ENCODE data around the gene MYO1H.
"Not testable (repeated sequence)": the region's sequence is repeated elsewhere in the genome, so short reads cannot be mapped to it uniquely, and the experiment has no call there.

The MYO1H gene

GRCh38 chr12:109345428-109345827, 2.3 kb upstream of the MYO1H start:
- no peak for DNase-seq (ENCODE audit: extremely low read depth in 1 of 2, low read depth in 1 of 2)

- no peak for DNase-seq (ENCODE audit: extremely low read depth in 1 of 2, low read depth in 1 of 2)
Observed at GRCh38 chr12:109346920-109347319, 780 bp upstream of the MYO1H start.

GRCh38 chr12:109352184-109352583, 4.5 kb downstream of the MYO1H start:
- no peak for DNase-seq (ENCODE audit: extremely low read depth in 1 of 2, low read depth in 1 of 2)

- no peak for DNase-seq (ENCODE audit: extremely low read depth in 1 of 2, low read depth in 1 of 2)
Observed at GRCh38 chr12:109356577-109356976, 8.9 kb downstream of the MYO1H start.

- no peak for DNase-seq (ENCODE audit: extremely low read depth in 1 of 2, low read depth in 1 of 2)
Observed at GRCh38 chr12:109357032-109357431, 9.3 kb downstream of the MYO1H start.

- no peak for DNase-seq (ENCODE audit: extremely low read depth in 1 of 2, low read depth in 1 of 2)
Observed at GRCh38 chr12:109358154-109358869, 10.6 kb downstream of the MYO1H start.

- no peak for DNase-seq (ENCODE audit: extremely low read depth in 1 of 2, low read depth in 1 of 2)
Observed at GRCh38 chr12:109359131-109359690, 11.5 kb downstream of the MYO1H start.

GRCh38 chr12:109369831-109370230, 22.1 kb downstream of the MYO1H start:
- DNase-seq (ENCODE audit: extremely low read depth in 1 of 2, low read depth in 1 of 2): no peak

- DNase-seq (ENCODE audit: extremely low read depth in 1 of 2, low read depth in 1 of 2): no peak
Observed at GRCh38 chr12:109377139-109377685, 29.5 kb downstream of the MYO1H start.

GRCh38 chr12:109378569-109378968, 30.9 kb downstream of the MYO1H start:
- DNase-seq (ENCODE audit: extremely low read depth in 1 of 2, low read depth in 1 of 2): no peak

- no peak for DNase-seq (ENCODE audit: extremely low read depth in 1 of 2, low read depth in 1 of 2)
Observed at GRCh38 chr12:109382031-109382430, 34.3 kb downstream of the MYO1H start.

GRCh38 chr12:109383240-109383639, 35.5 kb downstream of the MYO1H start:
- no peak for DNase-seq (ENCODE audit: extremely low read depth in 1 of 2, low read depth in 1 of 2)

GRCh38 chr12:109385339-109386058, 37.8 kb downstream of the MYO1H start:
- DNase-seq (ENCODE audit: extremely low read depth in 1 of 2, low read depth in 1 of 2): no peak

- no peak for DNase-seq (ENCODE audit: extremely low read depth in 1 of 2, low read depth in 1 of 2)
Observed at GRCh38 chr12:109386059-109386433, 38.3 kb downstream of the MYO1H start.

GRCh38 chr12:109387425-109388166, 39.9 kb downstream of the MYO1H start:
- DNase-seq (ENCODE audit: extremely low read depth in 1 of 2, low read depth in 1 of 2): no peak

- no peak for DNase-seq (ENCODE audit: extremely low read depth in 1 of 2, low read depth in 1 of 2)
Observed at GRCh38 chr12:109388167-109388563, 40.5 kb downstream of the MYO1H start.

GRCh38 chr12:109389146-109389545, 41.4 kb downstream of the MYO1H start:
- DNase-seq (ENCODE audit: extremely low read depth in 1 of 2, low read depth in 1 of 2): no peak

- no peak for DNase-seq (ENCODE audit: extremely low read depth in 1 of 2, low read depth in 1 of 2)
Observed at GRCh38 chr12:109393437-109394345, 46.0 kb downstream of the MYO1H start.

GRCh38 chr12:109394891-109395290, 47.2 kb downstream of the MYO1H start:
- no peak for DNase-seq (ENCODE audit: extremely low read depth in 1 of 2, low read depth in 1 of 2)

- DNase-seq (ENCODE audit: extremely low read depth in 1 of 2, low read depth in 1 of 2): not testable (repeated sequence)
Observed at GRCh38 chr12:109404841-109405240, 57.1 kb downstream of the MYO1H start.

Data from stimulated activated CD8-positive, alpha-beta memory T cell treated with anti-CD3 and anti-CD28 coated beads, Interleukin-7, amount 100 ng/mL, for 48 hours (primary cell).